PC-9 (cell line): ENCODE measurements around the gene USP10. TPM values are rescaled to one million over a fixed set of nuclear protein-coding genes. Genes with fewer than 3 reads are reported as not detected.

Experiments used
- BruUV-seq: library from RNA; stranded (reverse); fragments of 400-500 nt; replicated peaks from 2 replicates; lab custom pipeline; 2021; lab: Mats Ljungman, UMichigan
- CTCF ChIA-PET: fragments of 300-600 bp; sonication (Branson Sonifier 250); formaldehyde crosslinking; loops from one replicate; lab custom pipeline; 2022; ENCODE audit warnings: antibody characterized with exemption; lab: Charles Lee
- POLR2A ChIA-PET: fragments of 300-600 bp; sonication (Branson Sonifier 250); formaldehyde crosslinking; loops from one replicate; lab custom pipeline; 2022; ENCODE audit warnings: antibody characterized with exemption; ENCODE audit not compliant: unreplicated experiment; lab: Charles Lee
- DNase-seq, 2 experiments: peaks; one replicate each; pipeline versions ENCODE4 v3.0.0 to v3.0.0-alpha.2; 2015 to 2022; ENCODE audit warnings: mixed read lengths in 1 of 2
- H2AFZ ChIP-seq: fragments of 200-600 bp; sonication (generic); 2 replicates; pipeline ENCODE4 v1.8.1; 2017; ENCODE audit warnings: antibody characterized with exemption
- H3F3A ChIP-seq: fragments of 200-600 bp; sonication (generic); 2 replicates; pipeline ENCODE4 v1.8.1; 2017; ENCODE audit warnings: antibody characterized with exemption, mild to moderate bottlenecking, low read depth; ENCODE audit not compliant: insufficient read depth
- H3K27ac ChIP-seq: fragments of 200-600 bp; sonication (generic); 2 replicates; pipeline ENCODE4 v1.6.1; 2016; ENCODE audit warnings: mixed run types
- H3K27me3 ChIP-seq: fragments of 200-600 bp; sonication (generic); 2 replicates; pipeline ENCODE4 v1.6.1; 2016; ENCODE audit warnings: low read depth, mixed run types; ENCODE audit not compliant: insufficient read depth
- H3K36me3 ChIP-seq: fragments of 200-600 bp; sonication (generic); 2 replicates; pipeline ENCODE4 v1.6.1; 2016; ENCODE audit warnings: low read depth, mixed run types
- H3K4me1 ChIP-seq: fragments of 200-600 bp; sonication (generic); replicated peaks from 2 replicates; pipeline ENCODE4 v1.6.1; 2016; ENCODE audit warnings: mixed run types; ENCODE audit not compliant: insufficient read depth
- H3K4me2 ChIP-seq: fragments of 200-600 bp; sonication (generic); 2 replicates; pipeline ENCODE4 v1.6.1; 2017; ENCODE audit warnings: mixed run types
- H3K4me3 ChIP-seq: fragments of 200-600 bp; sonication (generic); 2 replicates; pipeline ENCODE4 v1.6.1; 2016; ENCODE audit warnings: mixed run types
- H3K79me2 ChIP-seq: fragments of 200-600 bp; sonication (generic); 2 replicates; pipeline ENCODE4 v1.6.1; 2017; ENCODE audit warnings: low read depth, mixed run types
- H3K9me2 ChIP-seq: fragments of 200-600 bp; sonication (generic); 2 replicates; pipeline ENCODE4 v1.8.1; 2017; ENCODE audit warnings: mild to moderate bottlenecking; ENCODE audit not compliant: insufficient read depth
- H3K9me3 ChIP-seq: fragments of 200-600 bp; sonication (generic); 2 replicates; pipeline ENCODE4 v1.8.1; 2016; ENCODE audit warnings: low read depth; ENCODE audit not compliant: insufficient read depth
- H4K20me1 ChIP-seq: fragments of 200-600 bp; sonication (generic); 2 replicates; pipeline ENCODE4 v1.8.1; 2017; ENCODE audit not compliant: insufficient read depth
- EZH2 ChIP-seq: fragments of 200-600 bp; sonication (generic); IDR thresholded peaks from 2 replicates; pipeline ENCODE4 v1.8.0; 2017; ENCODE audit warnings: antibody characterized with exemption, low read depth
- intact Hi-C: fragments of 100-400 bp; cut with micrococcal nuclease; formaldehyde crosslinking; loops from one replicate; pipeline ENCODE4 v1.10.0; 2022; ENCODE audit not compliant: unreplicated experiment
- total RNA-seq: library from RNA; stranded (reverse); gene quantifications from 2 replicates; pipeline ENCODE4 v1.2.3, GENCODE V29; 2021
- TF ChIP-seq, protein P1 (sequence below): fragments of 200-600 bp; sonication (generic); conservative IDR thresholded peaks from 2 replicates; pipeline ENCODE4 v1.6.1; 2017; ENCODE audit warnings: mixed run types, antibody characterized with exemption, mild to moderate bottlenecking, moderate library complexity

Gene USP10
- total RNA-seq, 1 experiment from 2014 or later, result 109 TPM

- Histone ChIP-seq H4K20me1 (no peaks in the 10 kb centered on the region), H3K36me3 (no peaks in the 10 kb centered on the region), H3K79me2 (no peaks in the 10 kb centered on the region), H3K4me3 (no peak overlapping the region), H3K9me2 (no peaks in the 10 kb centered on the region), H3K27ac (no peak overlapping the region), H3K4me2 (no peak overlapping the region), H3K27me3 (no peaks in the 10 kb centered on the region), H3K9me3 (no peaks in the 10 kb centered on the region), H2AFZ (no peak overlapping the region), H3F3A (no peaks in the 10 kb centered on the region), H3K4me1 (no peaks in the 10 kb centered on the region)
- intact Hi-C loops, result no loop called here
- CTCF ChIA-PET, result no interaction called here
- DNase-seq, result no peak
- TF ChIP-seq, protein P1, sequence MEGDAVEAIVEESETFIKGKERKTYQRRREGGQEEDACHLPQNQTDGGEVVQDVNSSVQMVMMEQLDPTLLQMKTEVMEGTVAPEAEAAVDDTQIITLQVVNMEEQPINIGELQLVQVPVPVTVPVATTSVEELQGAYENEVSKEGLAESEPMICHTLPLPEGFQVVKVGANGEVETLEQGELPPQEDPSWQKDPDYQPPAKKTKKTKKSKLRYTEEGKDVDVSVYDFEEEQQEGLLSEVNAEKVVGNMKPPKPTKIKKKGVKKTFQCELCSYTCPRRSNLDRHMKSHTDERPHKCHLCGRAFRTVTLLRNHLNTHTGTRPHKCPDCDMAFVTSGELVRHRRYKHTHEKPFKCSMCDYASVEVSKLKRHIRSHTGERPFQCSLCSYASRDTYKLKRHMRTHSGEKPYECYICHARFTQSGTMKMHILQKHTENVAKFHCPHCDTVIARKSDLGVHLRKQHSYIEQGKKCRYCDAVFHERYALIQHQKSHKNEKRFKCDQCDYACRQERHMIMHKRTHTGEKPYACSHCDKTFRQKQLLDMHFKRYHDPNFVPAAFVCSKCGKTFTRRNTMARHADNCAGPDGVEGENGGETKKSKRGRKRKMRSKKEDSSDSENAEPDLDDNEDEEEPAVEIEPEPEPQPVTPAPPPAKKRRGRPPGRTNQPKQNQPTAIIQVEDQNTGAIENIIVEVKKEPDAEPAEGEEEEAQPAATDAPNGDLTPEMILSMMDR, result no peak
- no peak for TF ChIP-seq EZH2
- no TSS peak for BruUV-seq
- POLR2A ChIA-PET, result no interaction called here
These were observed 18.8 kb upstream of the USP10 start for GRCh38 chr16:84680843-84681629.

DNA sequence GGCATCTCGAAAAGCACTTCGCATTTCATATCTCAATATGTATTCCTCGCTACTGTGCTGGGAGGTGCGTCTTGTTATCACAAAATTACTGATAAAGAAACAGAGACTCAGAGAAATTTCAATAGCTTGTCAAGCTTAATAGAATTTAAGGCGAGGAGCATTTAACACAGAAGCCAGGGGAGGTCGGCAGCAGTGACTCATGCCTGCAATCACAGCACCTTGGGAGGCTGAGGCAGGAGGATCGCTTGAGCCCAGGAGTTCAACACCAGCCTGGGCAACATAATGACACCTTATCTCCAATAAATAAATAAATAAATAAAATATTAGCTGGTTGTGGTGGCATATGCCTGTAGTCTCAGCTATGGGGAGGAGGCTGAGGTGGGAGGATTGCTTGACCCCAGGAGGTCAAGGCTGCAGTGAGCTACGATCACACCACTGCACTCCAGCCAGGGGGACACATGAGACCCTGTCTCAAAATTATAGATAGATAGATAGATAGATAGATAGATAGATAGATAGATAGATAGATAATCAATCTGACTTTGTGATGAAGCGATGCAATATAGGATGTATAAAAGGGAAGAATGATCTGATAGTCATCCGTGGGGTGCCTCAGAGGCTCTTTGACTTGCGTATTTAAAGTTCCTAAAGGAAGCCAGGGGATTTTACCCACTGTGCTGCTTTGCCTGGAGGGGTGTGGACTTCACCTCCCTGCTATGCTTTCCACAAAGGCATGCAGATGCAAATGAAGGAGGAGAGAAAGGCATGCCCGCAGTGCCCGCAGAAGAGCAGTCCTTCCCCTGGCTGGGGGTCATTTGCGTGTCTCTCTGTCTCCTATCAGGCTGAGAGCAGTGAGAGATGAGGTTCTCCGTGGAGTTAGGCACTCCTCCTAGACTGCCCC, 15.9 kb upstream of the USP10 start:
- ChIA-PET POLR2A (no interaction called here), CTCF (no interaction called here)
- Histone ChIP-seq H3K79me2 (no peaks in the 10 kb centered on the region), H2AFZ (no peak overlapping the region), H3K4me2 (no peak overlapping the region), H3F3A (no peaks in the 10 kb centered on the region), H3K4me1 (no peaks in the 10 kb centered on the region), H3K9me3 (no peaks in the 10 kb centered on the region), H3K9me2 (no peaks in the 10 kb centered on the region), H3K27me3 (no peaks in the 10 kb centered on the region), H4K20me1 (no peaks in the 10 kb centered on the region; the same call in 1 of the 2 replicates), H3K36me3 (no peaks in the 10 kb centered on the region), H3K4me3 (no peak overlapping the region), H3K27ac (no peak overlapping the region)
- no TSS peak for BruUV-seq
- TF ChIP-seq, protein P1, result no peak
- TF ChIP-seq EZH2, result no peak
- DNase-seq, result no peak
- intact Hi-C loops, result no loop called here

GRCh38 chr16:84684592-84684965, 15.2 kb upstream of the USP10 start:
- BruUV-seq, result no TSS peak
- CTCF ChIA-PET, result no interaction called here

More at GRCh38 chr16:84684592-84684965, 15.2 kb upstream of the USP10 start:
- Histone ChIP-seq H3K27ac (no peak overlapping the region), H3K4me3 (no peak overlapping the region), H3K9me2 (no peaks in the 10 kb centered on the region), H3K4me1 (no peaks in the 10 kb centered on the region), H3F3A (no peaks in the 10 kb centered on the region), H2AFZ (no peak overlapping the region), H3K36me3 (no peaks in the 10 kb centered on the region), H3K79me2 (no peaks in the 10 kb centered on the region), H3K4me2 (no peak overlapping the region), H3K27me3 (no peaks in the 10 kb centered on the region), H4K20me1 (no peaks in the 10 kb centered on the region; the same call in 1 of the 2 replicates), H3K9me3 (no peaks in the 10 kb centered on the region)
- intact Hi-C loops, result no loop called here
- no peak for TF ChIP-seq EZH2
- TF ChIP-seq, protein P1, result no peak
- POLR2A ChIA-PET, result no interaction called here
- DNase-seq, result no peak
